ENCODE data around the gene FRMPD3. TPM values are rescaled to one million over a fixed set of nuclear protein-coding genes. Genes with fewer than 3 reads are reported as not detected.

Gene FRMPD3
- total and polyA plus RNA-seq, 2 experiments from 2014 or later = 0.11 to 1.4 TPM

- Mint-ChIP-seq H3K36me3 (ENCODE audit: low read depth) (no peaks in the 10 kb centered on the region), H3K4me1 (peaks cover 16% of the 10 kb centered on the region), H3K27me3 (ENCODE audit: insufficient read depth, low read depth, poor library complexity) (no peaks in the 10 kb centered on the region), H3K27ac (no peak overlapping the region), H3K4me3 (no peak overlapping the region), H3K9me3 (no peaks in the 10 kb centered on the region)
- H3K27ac ChIP-seq (ENCODE audit: low read depth) = no peak overlapping the region
- no peaks in the 10 kb centered on the region for H3K9me2 ChIP-seq (ENCODE audit: insufficient read depth)
- no peak overlapping the region for H2AFZ ChIP-seq
- no peaks in the 10 kb centered on the region for H3K27me3 ChIP-seq (ENCODE audit: insufficient read depth)
- ATAC-seq = no peak
- H3K79me2 ChIP-seq (replicated peaks; ENCODE audit: insufficient read depth) = no peaks in the 10 kb centered on the region
- H3K4me2 ChIP-seq = no peak overlapping the region
- no peaks in the 10 kb centered on the region for H3K36me3 ChIP-seq (ENCODE audit: insufficient read depth)
- H3K4me3 ChIP-seq = no peak overlapping the region
- no peak for DNase-seq (ENCODE audit: low spot score)
- TF ChIP-seq ZNF462 (CRISPR knock-in tag; IDR thresholded peaks at IDR 0.05) (no peak), CREB1 (CRISPR knock-in tag; IDR thresholded peaks at IDR 0.05; ENCODE audit: low read depth) (no peak), JUNB (IDR thresholded peaks at IDR 0.05; ENCODE audit: unreplicated experiment) (no peak), CTCF (conservative IDR thresholded peaks at IDR 0.05; ENCODE audit: low read depth in 2 of 2) (no peak), STAT1 (IDR thresholded peaks at IDR 0.05; ENCODE audit: unreplicated experiment) (no peak), EZH2phosphoT487 (IDR thresholded peaks at IDR 0.05; ENCODE audit: unreplicated experiment) (no peak), REST (IDR thresholded peaks at IDR 0.05; ENCODE audit: unreplicated experiment) (no peak), EZH2 (IDR thresholded peaks at IDR 0.05; ENCODE audit: low read depth, unreplicated experiment) (no peak), ZNF114 (CRISPR knock-in tag; IDR thresholded peaks at IDR 0.05) (no peak), ETS1 (IDR thresholded peaks at IDR 0.05) (no peak), POLR2AphosphoS5 (IDR thresholded peaks at IDR 0.05; ENCODE audit: low read depth) (no peak), ZNF331 (CRISPR knock-in tag; IDR thresholded peaks at IDR 0.05; ENCODE audit: low read depth) (no peak), NANOG (IDR thresholded peaks at IDR 0.05; ENCODE audit: borderline replicate concordance) (no peak)
- H3F3A ChIP-seq (replicated peaks; ENCODE audit: low read depth) = no peaks in the 10 kb centered on the region
- H3K4me1 ChIP-seq (ENCODE audit: insufficient read depth) = no peaks in the 10 kb centered on the region; the same call in 1 of the 2 replicates
- H4K20me1 ChIP-seq (replicated peaks; ENCODE audit: insufficient read depth) = no peaks in the 10 kb centered on the region
Measured at GRCh38 chrX:107440187-107440586, 9.3 kb upstream of the FRMPD3 start.

Measured in GM23338 (cell line).